Fibroblast of lung (primary cell): ENCODE data around the gene ACAP3.

Source experiments
- CTCF ChIP-seq, 2 donors: IDR thresholded peaks in 1 of 2; conservative IDR thresholded peaks in 1 of 2; 1 replicate in 1 of 2; 2 replicates in 1 of 2; pipeline ENCODE4 v1.5.1; 2011 to 2012; ENCODE audit warnings: low read length in 2 of 2, control low read depth in 1 of 2, inconsistent platforms in 1 of 2, low read depth in 1 of 2, mild to moderate bottlenecking in 1 of 2
- EZH2 ChIP-seq: IDR thresholded peaks from 2 replicates; pipeline ENCODE4 v1.5.1; 2012; ENCODE audit warnings: low read length, control low read depth, mild to moderate bottlenecking; ENCODE audit errors: missing control alignments

GRCh38 chr1:1345384-1345783 is 37.7 kb upstream of the ACAP3 start:
- TF ChIP-seq CTCF (conservative IDR thresholded peaks at IDR 0.05 in 1 of 2, IDR thresholded peaks at IDR 0.05 in 1 of 2; ENCODE audit: low read depth in 1 of 2, low read length in 2 of 2) (no peak), EZH2 (no peak)
